Hepatocyte (in vitro differentiated cells): ENCODE results near the gene CYP24A1. TPM values are rescaled to one million over a fixed set of nuclear protein-coding genes. Genes with fewer than 3 reads are reported as not detected.

ENCODE experiments used
- DNase-seq: peaks from one replicate; pipeline ENCODE4 v3.0.0-alpha.2; 2016; ENCODE audit warnings: low spot score
- H2AFZ ChIP-seq: fragments of 200-600 bp; sonication (generic); 2 replicates; pipeline ENCODE4 v1.6.0; 2016; ENCODE audit warnings: antibody characterized with exemption, mild to moderate bottlenecking
- H3K27ac ChIP-seq: fragments of 200-600 bp; sonication (generic); 2 replicates; pipeline ENCODE4 v1.5.1; 2016; ENCODE audit warnings: mild to moderate bottlenecking
- H3K27me3 ChIP-seq: fragments of 200-600 bp; sonication (generic); 2 replicates; pipeline ENCODE4 v1.6.1; 2016
- H3K36me3 ChIP-seq: fragments of 200-600 bp; sonication (generic); replicated peaks from 2 replicates; pipeline ENCODE4 v1.5.1; 2016; ENCODE audit warnings: low read depth; ENCODE audit not compliant: insufficient read depth
- H3K4me1 ChIP-seq: fragments of 200-600 bp; sonication (generic); 2 replicates; pipeline ENCODE4 v1.5.1; 2016; ENCODE audit warnings: mild to moderate bottlenecking, moderate library complexity; ENCODE audit not compliant: insufficient read depth
- H3K4me2 ChIP-seq: fragments of 200-600 bp; sonication (generic); 2 replicates; pipeline ENCODE4 v1.6.0; 2016
- H3K4me3 ChIP-seq: fragments of 200-600 bp; sonication (generic); 2 replicates; pipeline ENCODE4 v1.5.1; 2016; ENCODE audit warnings: mild to moderate bottlenecking
- H3K79me2 ChIP-seq: fragments of 200-600 bp; sonication (generic); 2 replicates; pipeline ENCODE4 v1.6.0; 2017; ENCODE audit warnings: mild to moderate bottlenecking
- H3K9me2 ChIP-seq: fragments of 200-600 bp; sonication (generic); replicated peaks from 2 replicates; pipeline ENCODE4 v1.6.0; 2017; ENCODE audit warnings: mild to moderate bottlenecking; ENCODE audit not compliant: insufficient read depth
- H3K9me3 ChIP-seq: fragments of 200-600 bp; sonication (generic); 2 replicates; pipeline ENCODE4 v1.5.1; 2016; ENCODE audit warnings: low read depth, mild to moderate bottlenecking
- H4K20me1 ChIP-seq: fragments of 200-600 bp; sonication (generic); 2 replicates; pipeline ENCODE4 v1.6.0; 2016; ENCODE audit warnings: mild to moderate bottlenecking; ENCODE audit not compliant: insufficient read depth, poor library complexity, severe bottlenecking
- EZH2 ChIP-seq: fragments of 200-600 bp; sonication (generic); IDR thresholded peaks from 2 replicates; pipeline ENCODE4 v1.6.1; 2016; ENCODE audit warnings: antibody characterized with exemption, mild to moderate bottlenecking, borderline replicate concordance
- EZH2phosphoT487 ChIP-seq: fragments of 200-600 bp; sonication (generic); IDR thresholded peaks from one replicate; pipeline ENCODE4 v1.6.1; 2018; ENCODE audit warnings: antibody characterized with exemption, mild to moderate bottlenecking, low read depth, moderate library complexity; ENCODE audit not compliant: unreplicated experiment, severe bottlenecking
- WGBS: methylation state at CpG from one replicate; pipeline ENCODE4 v1.1.6; 2016; ENCODE audit warnings: low lambda C conversion rate; ENCODE audit errors: missing lambda C conversion rate; 5-methylcytosine and 5-hydroxymethylcytosine counted together
- polyA plus RNA-seq: library from polyadenylated mRNA; unstranded; fragments of >200 nt; fragmentation: Nextera tagmentation; extraction: Ambion mirVana; gene quantifications from 2 replicates; pipeline ENCODE4 v1.2.1, GENCODE V29; 2016
- total RNA-seq: library from RNA; depleted of rRNA; stranded (reverse); fragments of >200 nt; gene quantifications from 2 replicates; pipeline ENCODE4 v1.2.3, GENCODE V29; 2014
- TF ChIP-seq, protein P1 (sequence below): fragments of 200-600 bp; sonication (generic); IDR thresholded peaks from 2 replicates; pipeline ENCODE4 v1.5.1; 2016; ENCODE audit warnings: antibody characterized with exemption, mild to moderate bottlenecking; ENCODE audit not compliant: poor library complexity

The CYP24A1 gene
- total and polyA plus RNA-seq, 2 experiments from 2014 or later: 1.5 TPM; not detected in 1

DNA sequence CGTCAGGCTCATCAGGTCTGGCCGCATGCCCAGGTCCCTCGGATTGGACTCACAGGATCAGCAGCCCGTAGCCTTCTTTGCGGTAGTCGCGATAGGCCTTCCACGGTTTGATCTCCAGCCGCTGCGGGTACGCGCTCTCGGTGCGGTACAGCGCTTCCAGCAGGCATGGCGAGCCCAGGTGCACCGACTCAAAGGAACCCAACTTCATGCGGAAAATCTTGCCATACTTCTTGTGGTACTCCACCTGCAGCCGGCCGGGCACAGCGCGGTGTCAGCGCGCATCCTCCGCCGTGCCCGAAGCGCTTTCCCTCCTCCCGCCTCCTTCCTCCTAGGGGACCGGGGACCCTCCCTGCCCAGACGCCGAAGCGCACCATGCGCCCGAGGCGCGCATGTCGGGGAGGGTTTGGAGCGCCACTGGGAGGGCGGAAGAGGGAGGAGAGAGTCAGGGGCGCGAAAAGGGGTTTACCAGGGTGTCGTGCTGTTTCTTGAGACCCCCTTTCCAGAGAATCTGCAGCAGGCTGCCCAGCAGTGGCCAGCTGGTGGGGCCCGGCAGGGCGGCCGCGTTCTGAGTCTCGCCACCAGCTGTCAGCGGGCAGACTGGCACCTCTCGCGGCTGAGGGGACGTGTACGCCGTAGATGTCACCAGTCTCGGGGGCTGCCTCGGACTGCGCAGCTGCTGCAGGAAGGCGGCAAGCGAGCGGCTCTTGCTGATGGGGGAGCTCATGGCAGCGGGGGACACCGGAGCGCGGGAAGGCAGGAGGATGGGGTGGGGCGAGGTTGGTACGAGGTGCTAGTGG lies 732 bp downstream of the CYP24A1 start:
- no peaks in the 10 kb centered on the region for H4K20me1 ChIP-seq
- peak overlapping the region; percentile 87 for H3K4me2 ChIP-seq
- H2AFZ ChIP-seq: no peak overlapping the region
- H3K4me3 ChIP-seq: no peak overlapping the region
- H3K27ac ChIP-seq: no peak overlapping the region
- TF ChIP-seq EZH2phosphoT487: peak; percentile 7
- TF ChIP-seq EZH2: peak; percentile 84
- TF ChIP-seq, protein P1, sequence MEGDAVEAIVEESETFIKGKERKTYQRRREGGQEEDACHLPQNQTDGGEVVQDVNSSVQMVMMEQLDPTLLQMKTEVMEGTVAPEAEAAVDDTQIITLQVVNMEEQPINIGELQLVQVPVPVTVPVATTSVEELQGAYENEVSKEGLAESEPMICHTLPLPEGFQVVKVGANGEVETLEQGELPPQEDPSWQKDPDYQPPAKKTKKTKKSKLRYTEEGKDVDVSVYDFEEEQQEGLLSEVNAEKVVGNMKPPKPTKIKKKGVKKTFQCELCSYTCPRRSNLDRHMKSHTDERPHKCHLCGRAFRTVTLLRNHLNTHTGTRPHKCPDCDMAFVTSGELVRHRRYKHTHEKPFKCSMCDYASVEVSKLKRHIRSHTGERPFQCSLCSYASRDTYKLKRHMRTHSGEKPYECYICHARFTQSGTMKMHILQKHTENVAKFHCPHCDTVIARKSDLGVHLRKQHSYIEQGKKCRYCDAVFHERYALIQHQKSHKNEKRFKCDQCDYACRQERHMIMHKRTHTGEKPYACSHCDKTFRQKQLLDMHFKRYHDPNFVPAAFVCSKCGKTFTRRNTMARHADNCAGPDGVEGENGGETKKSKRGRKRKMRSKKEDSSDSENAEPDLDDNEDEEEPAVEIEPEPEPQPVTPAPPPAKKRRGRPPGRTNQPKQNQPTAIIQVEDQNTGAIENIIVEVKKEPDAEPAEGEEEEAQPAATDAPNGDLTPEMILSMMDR: no peak
- H3K9me3 ChIP-seq: no peaks in the 10 kb centered on the region
- H3K9me2 ChIP-seq: no peaks in the 10 kb centered on the region
- H3K36me3 ChIP-seq: no peaks in the 10 kb centered on the region
- 2% methylated on average over 59 of the region's 66 CpGs for WGBS
- DNase-seq: no peak
- H3K4me1 ChIP-seq: peaks cover 13% of the 10 kb centered on the region
- peaks cover 61% of the 10 kb centered on the region for H3K27me3 ChIP-seq
- H3K79me2 ChIP-seq: no peaks in the 10 kb centered on the region

DNA sequence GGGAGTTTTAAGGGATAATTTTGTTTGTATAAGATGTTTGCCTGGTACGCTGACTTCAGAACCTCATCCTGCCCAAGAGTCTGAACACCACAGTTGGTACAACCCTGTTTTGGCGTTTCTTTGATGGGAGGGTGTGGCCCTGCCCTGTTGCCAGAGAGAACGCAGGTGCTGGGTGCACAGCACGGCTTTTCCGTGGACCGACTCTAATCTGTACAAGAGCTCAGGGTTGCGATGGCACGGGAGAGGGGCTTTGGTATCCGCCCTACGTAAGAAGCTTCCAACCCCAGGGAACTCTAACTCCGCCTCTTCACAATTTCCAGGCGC lies 1.3 kb downstream of the CYP24A1 start:
- Histone ChIP-seq H3K27ac (no peak overlapping the region), H3K4me3 (no peak overlapping the region), H3K79me2 (no peaks in the 10 kb centered on the region), H3K4me2 (peak overlapping the region; percentile 87), H3K4me1 (peaks cover 13% of the 10 kb centered on the region), H4K20me1 (no peaks in the 10 kb centered on the region), H3K27me3 (peaks cover 61% of the 10 kb centered on the region), H3K9me3 (no peaks in the 10 kb centered on the region), H3K9me2 (no peaks in the 10 kb centered on the region), H2AFZ (no peak overlapping the region), H3K36me3 (no peaks in the 10 kb centered on the region)
- TF ChIP-seq, protein P1: no peak
- TF ChIP-seq EZH2phosphoT487: peak; percentile 22
- no peak for TF ChIP-seq EZH2
- DNase-seq: no peak
- 27% methylated on average over 11 of the region's 12 CpGs for WGBS

DNA sequence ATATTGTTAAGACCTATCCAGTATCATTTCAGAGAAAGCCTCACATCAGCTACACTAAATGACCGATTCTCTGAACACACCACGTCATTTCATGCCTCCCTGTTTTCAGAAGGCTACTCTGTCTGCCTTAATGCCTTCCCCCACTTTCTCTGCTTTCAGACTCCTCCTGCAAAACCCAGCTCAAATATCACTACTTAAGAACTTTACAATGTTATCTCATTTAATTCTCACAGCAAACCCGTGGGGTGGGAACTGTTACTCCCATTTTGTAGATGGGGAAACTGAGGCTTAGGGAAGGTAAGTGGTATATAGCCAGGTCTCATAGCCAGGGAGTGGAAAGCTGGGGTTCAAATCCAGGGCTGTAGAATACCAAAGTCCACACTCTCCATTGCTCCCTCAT lies 2.8 kb downstream of the CYP24A1 start:
- DNase-seq: no peak
- no peaks in the 10 kb centered on the region for H3K9me2 ChIP-seq
- WGBS: 56% methylated on average over 3 of the region's 3 CpGs
- H3K9me3 ChIP-seq: no peaks in the 10 kb centered on the region
- no peak for TF ChIP-seq EZH2phosphoT487
- no peak for TF ChIP-seq EZH2
- TF ChIP-seq, protein P1: no peak
- no peak overlapping the region for H3K4me2 ChIP-seq
- H3K4me1 ChIP-seq: peaks cover 13% of the 10 kb centered on the region
- H3K27ac ChIP-seq: no peak overlapping the region
- H3K36me3 ChIP-seq: no peaks in the 10 kb centered on the region
- no peak overlapping the region for H3K4me3 ChIP-seq
- H3K27me3 ChIP-seq: peaks cover 61% of the 10 kb centered on the region
- H3K79me2 ChIP-seq: no peaks in the 10 kb centered on the region
- H2AFZ ChIP-seq: no peak overlapping the region
- no peaks in the 10 kb centered on the region for H4K20me1 ChIP-seq
